Heart left ventricle (tissue), 16 donors: ENCODE measurements around the gene IQSEC1. TPM values are rescaled to one million over a fixed set of nuclear protein-coding genes. Genes with fewer than 3 reads are reported as not detected.

Experiments
- ATAC-seq, 4 donors: fragments of 200-7000 bp; cut with Tn5 transposase; one replicate each; pipeline ENCODE4 v1.9.1; 2020 to 2022; ENCODE audit warnings: moderate library complexity in 4 of 4, mild to moderate bottlenecking in 3 of 4, moderate number of reproducible peaks in 1 of 4
- DNase-seq, 5 donors: peaks; one replicate each; pipeline ENCODE4 v3.0.0-alpha.2; 2020
- H3K27ac ChIP-seq, 12 donors: fragments of 200-600 bp; sonication (generic) in 4 of 12; one replicate each; pipeline versions ENCODE4 v1.5.0 to v1.8.0; 2016 to 2022; ENCODE audit warnings: mild to moderate bottlenecking in 2 of 12
- H3K27me3 ChIP-seq, 9 donors: fragments of 200-600 bp; sonication (generic) in 2 of 9; one replicate each; pipeline versions ENCODE4 v1.5.1 to v1.8.0; 2016 to 2022; ENCODE audit warnings: mild to moderate bottlenecking in 3 of 9
- H3K36me3 ChIP-seq, 9 donors: fragments of 200-600 bp; sonication (generic) in 2 of 9; one replicate each; pipeline versions ENCODE4 v1.5.0 to v1.8.0; 2018 to 2022; ENCODE audit warnings: mild to moderate bottlenecking in 2 of 9
- H3K4me1 ChIP-seq, 12 donors: fragments of 200-600 bp; sonication (generic) in 4 of 12; one replicate each; pipeline versions ENCODE4 v1.5.0 to v1.8.0; 2016 to 2022; ENCODE audit warnings: mild to moderate bottlenecking in 3 of 12
- H3K4me3 ChIP-seq, 12 donors: fragments of 200-600 bp; sonication (generic) in 4 of 12; one replicate each; pipeline versions ENCODE4 v1.5.0 to v1.8.0; 2017 to 2022; ENCODE audit warnings: mild to moderate bottlenecking in 9 of 12, moderate library complexity in 4 of 12
- H3K9me3 ChIP-seq, 12 donors: fragments of 200-600 bp; sonication (generic) in 4 of 12; one replicate each; pipeline versions ENCODE4 v1.5.0 to v1.8.0; 2016 to 2022; ENCODE audit warnings: mild to moderate bottlenecking in 1 of 12
- CTCF ChIP-seq, 12 donors: fragments of 200-600 bp; sonication (generic) in 4 of 12; IDR thresholded peaks; one replicate each; pipeline versions ENCODE4 v1.5.0 to v1.8.0; 2018 to 2022; ENCODE audit warnings: antibody characterized with exemption in 12 of 12, mild to moderate bottlenecking in 5 of 12
- POLR2A ChIP-seq, 2 donors: fragments of 450-650 bp; IDR thresholded peaks; one replicate each; pipeline ENCODE4 v1.6.1; 2017; ENCODE audit warnings: antibody characterized with exemption in 2 of 2, mild to moderate bottlenecking in 2 of 2, moderate library complexity in 2 of 2
- WGBS, 4 donors: extraction: QIAGEN DNeasy Blood & Tissue Kit in 2 of 4; methylation state at CpG; one replicate each; pipeline versions ENCODE4 v1.1.5 to v1.1.7; 2013 to 2018; 5-methylcytosine and 5-hydroxymethylcytosine counted together
- intact Hi-C, 10 donors: fragments of 100-400 bp; cut with DNase I; formaldehyde crosslinking; loops; one replicate each; pipeline versions ENCODE4 v1.11.1 to v1.14.2; 2022
- polyA plus RNA-seq, 2 donors: library from polyadenylated mRNA; stranded (reverse); fragments of 200-250 nt; gene quantifications; one replicate each; pipeline ENCODE4 v1.2.3, GENCODE V29; 2013
- total RNA-seq, 9 donors: library from RNA; depleted of rRNA in 2 of 9; stranded (reverse); fragments of >200 nt in 2 of 9; fragmentation: NEBNext Ultra II Directional in 3 of 9; extraction: Animal tissue kit (Norgen Biotek cat#: 25700) in 3 of 9; gene quantifications; one replicate each; pipeline versions ENCODE4 v1.1.0 to v1.2.4, GENCODE V29; 2016 to 2023
- donor health status: ischemic (EF 13 %, LVEDD 7.1; RV severe dilation, severe dysfunction).
- donor health status: healthy with polysubstance abuse.
- donor health status: DM: no; HTN: yes; CAD: no.
- donor health status: DM: no; HTN: no; CAD: no.
- donor health status: ischemic (EF 25% LVEDD 6.9; RV normal size, moderate dysfunction).
- donor health status: ischemic (EF 25% LVEDD 5.7; RV mildly dilated, moderate dysfunction).
- donor health status: healthy.
- donor health status: DM: yes; HTN: yes; CAD: no.
- donor health status: ischemic (EF 35%, LVEDD 5.7; RV mildly dilated, moderate dysfunction).
- donor health status: nonischemic (EF 11% LVEDD 7.7; RV severe dilation, severe dysfunction).
- donor health status: DM: yes; HTN: yes; CAD: no.
- donor health status: PGD.
- donor health status: ischemic (EF 29% LVEDD 5.4; RV normal size, mild dysfunction).
- donor health status: nonischemic (EF 23%, LVEDD 6.1; RV moderate dilation, normal function).

IQSEC1 gene
- total and polyA plus RNA-seq, 11 donors = 28.8 to 79.1 (median 62.2) TPM

- intact Hi-C loops = no loop called here
- no peaks in the 10 kb centered on the region for H3K9me3 ChIP-seq
- no peak for ATAC-seq
- H3K4me1 ChIP-seq = peaks cover 16 to 97% (median 82%) of the 10 kb centered on the region in 12 donors
- WGBS, 4 donors = 68 to 76% (median 72%) methylated on average over 7 of the region's 7 CpGs
- TF ChIP-seq CTCF (IDR thresholded peaks at IDR 0.05) (no peak), POLR2A (IDR thresholded peaks at IDR 0.05) (no peak)
- H3K27ac ChIP-seq = peak overlapping the region in 2 of 12 donors; percentile 5 to 6
- H3K36me3 ChIP-seq = peaks cover 0 to 3% (median 0%) of the 10 kb centered on the region in 9 donors
- H3K27me3 ChIP-seq = no peaks in the 10 kb centered on the region
- DNase-seq = no peak
- H3K4me3 ChIP-seq = no peak overlapping the region
Measured at GRCh38 chr3:12948371-12948770, 124.9 kb downstream of the IQSEC1 start.

GRCh38 chr3:12947504-12948369 is 125.5 kb downstream of the IQSEC1 start:
- peak in 3 of 5 donors; percentile 59 to 75 (median 74) for DNase-seq
- Histone ChIP-seq H3K4me1 (peaks cover 9 to 97% (median 81%) of the 10 kb centered on the region in 12 donors), H3K27ac (peak overlapping the region in 4 of 12 donors; percentile 5 to 31 (median 10))

GRCh38 chr3:12946649-12947316 is 126.4 kb downstream of the IQSEC1 start:
- H3K4me3 ChIP-seq = no peak overlapping the region
- no peak for TF ChIP-seq CTCF (IDR thresholded peaks at IDR 0.05)
- no peak for TF ChIP-seq POLR2A (IDR thresholded peaks at IDR 0.05)
- intact Hi-C loops = loop anchor here in 1 of 10 donors (2.0 kb wide), 1 partner anchor 50 kb away; no protein-coding TSS in a partner anchor
- no peaks in the 10 kb centered on the region for H3K27me3 ChIP-seq
- ATAC-seq (peak in 2 of 4 donors; percentile 2), DNase-seq (no peak)
- H3K4me1 ChIP-seq = peaks cover 9 to 97% (median 78%) of the 10 kb centered on the region in 12 donors
- 19 to 39% (median 37%) methylated on average over 4 to 8 of the region's 8 CpGs for WGBS, 4 donors
- peaks cover 0 to 17% (median under 1%) of the 10 kb centered on the region in 9 donors for H3K36me3 ChIP-seq
- H3K9me3 ChIP-seq = no peaks in the 10 kb centered on the region
- H3K27ac ChIP-seq = peak overlapping the region in 4 of 12 donors; percentile 6 to 52 (median 34)

More at GRCh38 chr3:12947504-12948369, 125.5 kb downstream of the IQSEC1 start:
- ATAC-seq = peak in 1 of 4 donors; percentile 24
- Histone ChIP-seq H3K4me3 (no peak overlapping the region), H3K27me3 (no peaks in the 10 kb centered on the region), H3K9me3 (no peaks in the 10 kb centered on the region), H3K36me3 (peaks cover 0 to 9% (median 0%) of the 10 kb centered on the region in 9 donors)
- 36 to 47% (median 42%) methylated on average over 7 of the region's 7 CpGs for WGBS, 4 donors
- no peak for TF ChIP-seq POLR2A (IDR thresholded peaks at IDR 0.05)
- peak in 3 of 12 donors; percentile 5 to 23 (median 9) for TF ChIP-seq CTCF (IDR thresholded peaks at IDR 0.05)
- intact Hi-C loops = loop anchor here in 1 of 10 donors (2.0 kb wide), 1 partner anchor 51 kb away; no protein-coding TSS in a partner anchor
